MCF 10A (cell line): ENCODE results near the gene CTXND2. TPM values are rescaled to one million over a fixed set of nuclear protein-coding genes. Genes with fewer than 3 reads are reported as not detected.

Source experiments
- BruUV-seq: library from RNA; stranded (reverse); fragments of 400-500 nt; replicated peaks from 2 replicates; lab custom pipeline; 2021; lab: Mats Ljungman, UMichigan
- CTCF ChIA-PET: fragments of 300-600 bp; sonication (Branson Sonifier 250); formaldehyde crosslinking; extraction: SDS; loops from one replicate; lab custom pipeline; 2021; ENCODE audit warnings: antibody characterized with exemption, inconsistent platforms; lab: Yijun Ruan, JAX
- POLR2A ChIA-PET: fragments of 300-600, 350-650 bp; sonication (Branson Sonifier 250); formaldehyde crosslinking; extraction: SDS; loops from one replicate; lab custom pipeline; 2020; ENCODE audit warnings: antibody characterized with exemption, inconsistent platforms; lab: Yijun Ruan, JAX
- DNase-seq: peaks from one replicate; pipeline ENCODE4 v3.0.0-alpha.2; 2018; ENCODE audit not compliant: unreplicated experiment
- H3K27ac Mint-ChIP-seq: one replicate; pipeline ENCODE4 v1.8.0; 2022; ENCODE audit warnings: mild to moderate bottlenecking, low read depth, mixed read lengths; ENCODE audit not compliant: unreplicated experiment
- H3K27me3 Mint-ChIP-seq: one replicate; pipeline ENCODE4 v1.8.0; 2022; ENCODE audit warnings: mixed read lengths; ENCODE audit not compliant: insufficient read depth, unreplicated experiment
- H3K36me3 Mint-ChIP-seq: one replicate; pipeline ENCODE4 v1.8.0; 2022; ENCODE audit warnings: mild to moderate bottlenecking, moderate library complexity, mixed read lengths; ENCODE audit not compliant: insufficient read depth, unreplicated experiment
- H3K4me1 Mint-ChIP-seq: one replicate; pipeline ENCODE4 v1.8.0; 2022; ENCODE audit warnings: mixed read lengths; ENCODE audit not compliant: insufficient read depth, unreplicated experiment
- H3K4me3 Mint-ChIP-seq: one replicate; pipeline ENCODE4 v1.8.0; 2022; ENCODE audit warnings: mild to moderate bottlenecking, moderate library complexity, mixed read lengths; ENCODE audit not compliant: unreplicated experiment
- H3K9me3 Mint-ChIP-seq: one replicate; pipeline ENCODE4 v1.8.0; 2022; ENCODE audit warnings: mixed read lengths; ENCODE audit not compliant: unreplicated experiment
- CTCF ChIP-seq: fragments of 200-600 bp; IDR thresholded peaks from one replicate; pipeline ENCODE4 v1.8.0; 2022; ENCODE audit warnings: antibody characterized with exemption, mild to moderate bottlenecking; ENCODE audit not compliant: unreplicated experiment
- intact Hi-C: fragments of 100-400 bp; cut with micrococcal nuclease; formaldehyde crosslinking; loops from 2 replicates; pipeline ENCODE4 v1.14.1; 2022
- total RNA-seq: library from RNA; stranded (reverse); gene quantifications from 2 replicates; pipeline ENCODE4 v1.2.3, GENCODE V29; 2022

CTXND2 gene
- total RNA-seq, 1 experiment from 2014 or later = not detected

GRCh38 chr1:150902346-150902745 is 15.4 kb downstream of the CTXND2 start:
- H3K4me1 Mint-ChIP-seq = no peaks in the 10 kb centered on the region
- ChIA-PET CTCF (interaction anchor here (0.6 kb wide), 1 partner anchor 275 kb away, joined by 3 read pairs; no protein-coding TSS in a partner anchor), POLR2A (interaction anchor here (0.5 kb wide), 1 partner anchor 26 kb away, joined by 3 read pairs; no protein-coding TSS in a partner anchor)
- no peak overlapping the region for H3K4me3 Mint-ChIP-seq
- H3K9me3 Mint-ChIP-seq = no peaks in the 10 kb centered on the region
- intact Hi-C loops = no loop called here
- H3K36me3 Mint-ChIP-seq = no peaks in the 10 kb centered on the region
- DNase-seq = no peak
- BruUV-seq = no TSS peak
- no peaks in the 10 kb centered on the region for H3K27me3 Mint-ChIP-seq
- TF ChIP-seq CTCF = no peak
- H3K27ac Mint-ChIP-seq = no peak overlapping the region

GRCh38 chr1:150902751-150903150 is 15.8 kb downstream of the CTXND2 start:
- Mint-ChIP-seq H3K27ac (no peak overlapping the region), H3K9me3 (no peaks in the 10 kb centered on the region), H3K4me3 (no peak overlapping the region), H3K4me1 (no peaks in the 10 kb centered on the region), H3K27me3 (no peaks in the 10 kb centered on the region), H3K36me3 (no peaks in the 10 kb centered on the region)
- POLR2A ChIA-PET = interaction anchor here (0.5 kb wide), 1 partner anchor 26 kb away, joined by 3 read pairs; no protein-coding TSS in a partner anchor
- intact Hi-C loops = no loop called here
- DNase-seq = no peak
- CTCF ChIA-PET = interaction anchor here (0.5 to 0.6 kb wide), 2 partner anchors 275 to 414 kb away, joined by 3 read pairs; no protein-coding TSS in a partner anchor
- no peak for TF ChIP-seq CTCF
- no TSS peak for BruUV-seq

DNA sequence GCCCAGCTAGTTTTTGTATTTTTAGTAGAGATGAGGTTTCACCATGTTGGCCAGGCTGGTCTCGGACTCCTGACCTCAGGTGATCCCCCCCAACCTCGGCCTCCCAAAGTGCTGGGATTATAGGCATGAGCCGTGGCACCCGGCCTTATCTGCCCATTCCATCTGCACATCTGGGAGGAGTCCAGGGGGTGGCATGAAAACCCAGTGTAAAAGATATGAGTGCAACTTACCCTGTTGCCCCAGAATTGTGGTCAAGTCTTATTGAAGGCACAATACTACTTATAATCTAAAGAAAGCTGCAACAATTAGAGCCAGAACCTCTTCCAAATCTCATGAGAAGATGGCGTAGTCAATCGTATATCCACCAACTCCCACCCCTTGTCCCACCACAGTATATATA is 18.4 kb downstream of the CTXND2 start:
- H3K36me3 Mint-ChIP-seq = no peaks in the 10 kb centered on the region
- intact Hi-C loops = no loop called here
- no peak overlapping the region for H3K27ac Mint-ChIP-seq
- CTCF ChIA-PET = interaction anchor here (0.6 to 0.7 kb wide), 2 partner anchors 17 to 21 kb away, joined by 3 to 5 read pairs; no protein-coding TSS in a partner anchor
- H3K9me3 Mint-ChIP-seq = peaks cover 6% of the 10 kb centered on the region
- POLR2A ChIA-PET = interaction anchor here (0.6 to 1.2 kb wide), 2 partner anchors 17 to 48 kb away, joined by 3 to 4 read pairs; no protein-coding TSS in a partner anchor
- no peaks in the 10 kb centered on the region for H3K27me3 Mint-ChIP-seq
- H3K4me3 Mint-ChIP-seq = no peak overlapping the region
- no TSS peak for BruUV-seq
- no peak for DNase-seq
- TF ChIP-seq CTCF = no peak
- no peaks in the 10 kb centered on the region for H3K4me1 Mint-ChIP-seq

DNA sequence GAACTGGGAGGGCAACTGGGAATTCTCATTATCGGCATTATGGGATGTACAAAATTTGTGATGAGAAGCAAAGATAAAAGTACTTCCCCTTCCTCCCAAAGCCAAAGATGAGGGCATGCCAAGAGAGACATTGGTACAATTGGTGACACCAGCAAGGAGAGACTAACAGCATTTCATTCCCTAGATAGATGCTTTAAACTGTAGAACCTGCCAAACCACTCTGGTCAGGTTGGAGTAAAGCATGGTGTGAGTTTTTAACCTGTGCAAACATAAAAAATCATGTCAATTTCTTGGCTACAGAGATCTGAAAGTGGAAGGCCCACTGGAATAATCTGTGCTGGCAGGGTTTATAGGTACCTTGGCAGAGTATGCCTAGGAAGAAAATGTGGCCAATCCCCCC is 19.4 kb downstream of the CTXND2 start:
- DNase-seq = no peak
- Mint-ChIP-seq H3K4me1 (no peaks in the 10 kb centered on the region), H3K9me3 (peaks cover 6% of the 10 kb centered on the region), H3K27me3 (no peaks in the 10 kb centered on the region), H3K4me3 (no peak overlapping the region), H3K27ac (no peak overlapping the region), H3K36me3 (no peaks in the 10 kb centered on the region)
- BruUV-seq = no TSS peak
- intact Hi-C loops = no loop called here
- no peak for TF ChIP-seq CTCF
- ChIA-PET CTCF (interaction anchor here (0.6 to 1.9 kb wide), 3 partner anchors 16 to 667 kb away, joined by 3 to 11 read pairs (median 4); no protein-coding TSS in a partner anchor), POLR2A (interaction anchor here (0.8 kb wide), 1 partner anchor 20 kb away, joined by 3 read pairs; no protein-coding TSS in a partner anchor)
